Heart left ventricle (tissue), 13 donors: ENCODE data around the gene C4orf33.

ENCODE experiments used
- POLR2A ChIP-seq, 2 donors: fragments of 450-650 bp; IDR thresholded peaks; one replicate each; pipeline ENCODE4 v1.6.1; 2017; ENCODE audit warnings: antibody characterized with exemption in 2 of 2, mild to moderate bottlenecking in 2 of 2, moderate library complexity in 2 of 2
- TF ChIP-seq, protein P1 (sequence below), 12 donors: fragments of 200-600 bp; sonication (generic) in 4 of 12; IDR thresholded peaks; one replicate each; pipeline versions ENCODE4 v1.5.0 to v1.8.0; 2018 to 2022; ENCODE audit warnings: antibody characterized with exemption in 12 of 12, mild to moderate bottlenecking in 5 of 12
- donor health status: ischemic (EF 13 %, LVEDD 7.1; RV severe dilation, severe dysfunction).
- donor health status: DM: no; HTN: yes; CAD: no.
- donor health status: DM: no; HTN: no; CAD: no.
- donor health status: ischemic (EF 25% LVEDD 6.9; RV normal size, moderate dysfunction).
- donor health status: ischemic (EF 25% LVEDD 5.7; RV mildly dilated, moderate dysfunction).
- donor health status: ischemic (EF 35%, LVEDD 5.7; RV mildly dilated, moderate dysfunction).
- donor health status: nonischemic (EF 11% LVEDD 7.7; RV severe dilation, severe dysfunction).
- donor health status: DM: yes; HTN: yes; CAD: no.
- donor health status: PGD.
- donor health status: ischemic (EF 29% LVEDD 5.4; RV normal size, mild dysfunction).
- donor health status: nonischemic (EF 23%, LVEDD 6.1; RV moderate dilation, normal function).

DNA sequence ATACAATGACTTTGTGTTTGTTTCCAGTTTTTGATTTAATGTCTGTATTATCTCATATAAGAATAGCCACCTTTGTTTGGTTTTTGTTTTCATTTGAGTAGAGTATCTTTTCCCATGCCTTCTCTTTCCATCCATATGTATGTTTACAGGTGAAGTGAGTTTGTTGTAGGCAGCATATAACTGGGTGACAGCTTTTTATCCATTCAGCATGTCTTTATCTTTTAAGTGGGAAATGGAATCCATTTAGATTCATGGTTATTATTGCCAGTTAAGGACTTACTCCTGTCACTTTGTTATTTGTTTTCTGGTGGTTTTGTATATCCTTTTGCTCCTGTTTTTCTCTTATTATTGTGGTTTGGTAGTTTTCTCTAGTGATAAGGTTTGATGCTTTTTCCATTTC, 36.9 kb upstream of the C4orf33 start:
- TF ChIP-seq, protein P1, sequence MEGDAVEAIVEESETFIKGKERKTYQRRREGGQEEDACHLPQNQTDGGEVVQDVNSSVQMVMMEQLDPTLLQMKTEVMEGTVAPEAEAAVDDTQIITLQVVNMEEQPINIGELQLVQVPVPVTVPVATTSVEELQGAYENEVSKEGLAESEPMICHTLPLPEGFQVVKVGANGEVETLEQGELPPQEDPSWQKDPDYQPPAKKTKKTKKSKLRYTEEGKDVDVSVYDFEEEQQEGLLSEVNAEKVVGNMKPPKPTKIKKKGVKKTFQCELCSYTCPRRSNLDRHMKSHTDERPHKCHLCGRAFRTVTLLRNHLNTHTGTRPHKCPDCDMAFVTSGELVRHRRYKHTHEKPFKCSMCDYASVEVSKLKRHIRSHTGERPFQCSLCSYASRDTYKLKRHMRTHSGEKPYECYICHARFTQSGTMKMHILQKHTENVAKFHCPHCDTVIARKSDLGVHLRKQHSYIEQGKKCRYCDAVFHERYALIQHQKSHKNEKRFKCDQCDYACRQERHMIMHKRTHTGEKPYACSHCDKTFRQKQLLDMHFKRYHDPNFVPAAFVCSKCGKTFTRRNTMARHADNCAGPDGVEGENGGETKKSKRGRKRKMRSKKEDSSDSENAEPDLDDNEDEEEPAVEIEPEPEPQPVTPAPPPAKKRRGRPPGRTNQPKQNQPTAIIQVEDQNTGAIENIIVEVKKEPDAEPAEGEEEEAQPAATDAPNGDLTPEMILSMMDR (IDR thresholded peaks at IDR 0.05), result no peak
- TF ChIP-seq POLR2A (IDR thresholded peaks at IDR 0.05), result no peak
